NCI-H526 (cell line): ENCODE data around the gene PIK3C3.
A peak's percentile ranks its signal among the peaks of the same experiment; 100 is the strongest.
"Not testable (repeated sequence)": the region's sequence is repeated elsewhere in the genome, so short reads cannot be mapped to it uniquely, and the experiment has no call there.

ENCODE experiments used
- DNase-seq, 2 experiments: peaks; one replicate each; lab custom pipeline; 2025; lab: John Stamatoyannopoulos, UW

The PIK3C3 gene

DNA sequence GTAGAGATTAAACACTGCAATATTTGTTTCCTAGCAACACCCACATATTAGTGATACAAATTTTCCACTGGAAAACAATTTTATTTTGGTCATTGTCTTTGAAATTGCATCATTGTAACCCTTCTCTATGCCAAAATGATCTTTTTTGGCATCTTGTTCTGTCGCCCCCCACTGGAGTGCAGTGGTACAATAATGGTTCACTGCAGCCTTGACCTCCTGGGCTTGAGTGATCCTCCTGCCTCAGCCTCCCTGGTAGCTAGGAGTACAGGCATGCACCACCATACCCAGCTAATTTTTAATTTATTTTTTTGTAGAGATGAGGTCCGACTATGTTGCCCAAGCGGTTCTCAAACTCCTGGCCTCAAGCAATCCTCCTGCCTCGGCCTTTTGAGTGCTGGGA, 117.4 kb downstream of the PIK3C3 start:
- DNase-seq, result no peak

DNA sequence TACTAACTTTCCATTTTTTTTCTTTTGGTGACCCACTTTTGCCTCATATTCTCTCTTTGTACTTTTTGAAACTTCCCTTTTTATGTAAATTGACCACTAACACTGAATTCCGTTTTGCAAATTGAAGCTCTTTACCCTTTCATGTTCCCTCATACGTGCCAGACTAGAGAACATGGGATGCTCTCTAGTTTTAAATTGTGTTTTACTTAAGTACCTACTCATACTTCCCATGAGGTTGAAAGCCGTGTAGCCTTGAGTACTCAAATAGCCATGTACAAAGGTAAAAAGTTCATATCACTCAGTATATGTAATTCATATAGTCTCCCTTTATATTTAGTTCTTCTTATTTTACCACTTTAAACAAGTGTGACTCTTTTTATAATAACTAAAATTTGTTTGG, 119.7 kb downstream of the PIK3C3 start:
- no peak for DNase-seq

DNA sequence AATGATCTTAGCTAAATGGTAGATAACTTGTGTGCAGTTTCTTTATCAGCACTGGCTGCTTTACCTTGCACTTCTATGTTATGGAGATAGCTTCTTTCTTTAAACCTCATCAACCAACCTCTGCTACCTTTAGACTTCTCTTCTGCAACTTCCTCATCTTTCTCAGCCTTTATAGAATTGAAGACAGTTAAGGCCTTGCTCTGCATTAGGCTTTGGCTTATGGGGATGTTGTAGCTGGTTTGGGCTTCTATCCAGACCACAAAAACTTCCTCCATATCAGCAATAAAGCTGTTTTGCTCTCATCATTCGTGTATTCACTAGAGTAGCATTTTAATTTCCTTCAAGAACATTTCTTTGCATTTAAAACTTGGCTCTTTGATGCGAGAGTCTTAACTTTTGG, 123.7 kb downstream of the PIK3C3 start:
- no peak for DNase-seq

DNA sequence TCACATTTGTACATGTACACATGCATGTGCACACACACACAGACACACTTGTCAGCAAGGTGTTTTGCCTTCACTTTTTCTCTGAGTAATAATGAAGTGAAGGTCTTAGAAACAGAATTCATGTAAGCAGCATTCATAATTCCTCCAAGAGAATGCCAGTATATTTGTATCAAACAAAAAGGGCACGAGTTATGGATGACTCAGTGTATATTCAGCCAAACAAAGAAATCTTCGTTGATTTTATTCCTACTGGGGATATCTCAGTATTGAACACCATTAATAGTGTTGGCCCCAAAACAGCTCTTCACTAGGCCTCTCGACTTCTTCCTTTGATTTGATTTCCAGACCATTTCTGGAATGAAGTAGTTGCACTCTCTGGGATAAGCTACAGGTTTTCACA, 125.3 kb downstream of the PIK3C3 start:
- DNase-seq, result no peak

DNA sequence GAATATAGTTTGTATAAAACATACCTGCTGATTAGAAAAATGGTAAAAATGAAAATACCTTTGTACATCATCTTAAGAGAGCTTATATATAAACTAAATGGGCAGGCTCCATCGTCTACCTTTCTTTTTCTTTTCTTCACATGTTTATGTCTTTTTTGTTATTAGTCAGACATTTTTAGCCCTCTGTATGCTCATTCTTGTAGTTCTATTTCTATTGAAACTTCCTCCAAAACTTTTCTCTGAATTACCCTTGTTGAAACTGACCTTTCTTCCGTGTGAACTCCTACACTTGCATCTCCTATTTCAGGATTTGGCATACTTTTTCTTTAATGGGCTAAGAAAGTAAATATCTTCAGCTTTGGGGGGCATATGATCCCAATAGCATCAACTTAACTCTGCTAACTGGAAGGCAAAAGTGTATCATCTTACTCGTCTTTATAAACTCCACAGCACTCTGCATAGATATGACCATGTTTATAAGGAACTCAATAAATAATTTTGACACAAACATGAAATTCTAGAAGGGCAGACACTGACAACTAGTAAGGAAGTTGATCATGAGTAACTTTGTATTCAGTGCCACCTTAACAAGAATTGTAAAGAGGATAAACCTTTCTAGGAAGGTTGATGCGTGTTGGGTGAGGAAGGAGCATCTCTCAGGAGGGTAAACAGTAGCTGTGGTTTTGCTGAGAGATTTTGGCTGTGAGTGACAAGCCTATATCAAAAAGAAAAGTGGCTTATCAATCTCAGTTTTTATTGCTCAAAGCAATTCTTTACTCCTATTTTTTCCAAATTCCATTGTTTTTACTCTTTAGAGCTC, 127.6 kb downstream of the PIK3C3 start:
- DNase-seq, result no peak

DNA sequence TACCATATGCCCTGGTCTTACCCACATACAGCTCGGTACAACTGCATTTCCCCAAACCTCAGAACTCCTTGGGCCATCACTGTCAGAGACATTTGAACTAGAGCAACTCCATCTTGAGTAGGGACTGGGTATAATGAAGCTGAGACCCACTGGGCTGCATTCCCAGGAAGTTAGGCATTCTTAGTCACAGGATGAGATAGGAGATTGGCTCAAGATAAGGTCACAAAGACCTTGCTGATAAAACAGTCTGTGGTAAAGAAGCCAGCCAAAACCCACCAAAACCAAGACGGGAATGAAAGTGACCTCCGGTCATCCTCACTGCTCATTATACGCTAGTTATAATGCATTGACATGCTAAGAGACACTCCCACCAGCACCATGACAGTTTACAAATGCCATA, 131.3 kb downstream of the PIK3C3 start:
- no peak for DNase-seq

DNA sequence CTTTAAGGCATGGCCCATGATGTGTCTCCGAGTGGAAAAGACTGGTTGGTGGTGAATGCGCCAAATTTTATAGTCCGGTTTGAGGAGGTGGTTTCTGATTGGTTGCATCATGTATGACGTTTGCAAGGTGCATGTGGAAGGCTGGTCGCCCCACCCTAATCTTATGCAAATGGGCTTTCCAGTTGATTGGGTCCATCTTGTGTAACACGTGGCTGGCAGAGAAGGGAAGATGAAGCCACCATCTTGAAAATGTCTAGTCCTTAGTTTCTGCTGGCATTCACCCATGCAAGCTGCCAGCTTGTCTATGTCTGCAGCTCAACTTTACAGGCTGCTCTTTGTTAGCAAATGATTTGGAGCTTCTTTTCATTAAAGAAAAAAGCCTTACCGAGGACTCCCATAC, 132.2 kb downstream of the PIK3C3 start:
- no peak for DNase-seq

DNA sequence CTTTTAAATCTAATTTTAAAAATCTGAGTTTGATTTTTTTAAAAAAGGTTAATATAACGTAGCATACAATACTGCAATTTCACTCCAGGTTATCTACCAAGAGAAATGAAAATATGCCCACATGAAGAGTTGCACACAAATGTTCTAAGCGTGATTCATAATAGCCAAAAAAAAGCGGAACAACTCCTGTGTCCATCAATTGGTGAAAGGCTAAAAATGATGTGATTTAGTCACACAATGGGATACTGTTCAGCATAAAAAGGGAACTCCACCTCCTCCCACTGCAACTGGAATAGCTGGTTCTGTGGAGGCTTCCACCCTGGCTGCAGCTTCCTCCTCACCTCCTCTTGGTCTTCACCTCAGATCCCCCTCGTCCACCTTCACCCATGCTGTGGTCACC, 132.8 kb downstream of the PIK3C3 start:
- DNase-seq, result no peak

DNA sequence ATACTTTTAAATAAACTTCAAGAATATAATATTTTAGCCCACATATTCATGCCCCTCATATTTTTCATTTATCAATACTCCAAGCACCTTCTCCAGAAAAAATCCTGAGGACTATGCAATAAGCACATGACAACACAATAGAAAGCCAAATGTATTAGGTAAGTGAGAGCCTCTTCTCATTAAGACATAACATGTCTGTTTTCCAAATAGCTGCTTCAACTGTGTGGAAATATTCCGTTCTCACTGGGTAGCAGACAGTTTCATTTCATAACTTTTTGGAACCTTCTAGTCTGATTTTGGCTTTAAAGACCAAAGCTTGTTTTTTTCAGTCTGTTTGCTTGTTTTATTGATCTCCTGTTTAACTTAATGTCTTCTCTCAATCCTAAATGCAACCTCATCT, 137.8 kb downstream of the PIK3C3 start:
- no peak for DNase-seq

DNA sequence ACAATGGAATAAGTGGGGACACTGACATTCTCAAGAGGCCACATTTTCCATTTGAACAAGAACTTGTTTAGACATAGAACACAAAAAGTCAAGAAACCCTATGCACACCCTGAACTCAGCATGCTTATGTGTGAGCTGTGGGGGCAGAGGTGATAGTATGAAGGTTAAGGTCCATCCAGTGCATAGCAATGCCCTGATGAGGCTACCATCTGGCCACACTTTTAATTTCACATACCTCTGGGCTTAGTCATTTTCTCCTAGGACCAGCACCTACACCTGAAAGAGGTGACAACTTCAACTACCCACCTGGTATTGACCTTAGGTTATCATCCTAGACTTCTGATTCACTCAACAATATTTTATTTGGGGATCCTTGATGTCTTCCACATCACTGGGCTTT, 139.8 kb downstream of the PIK3C3 start:
- no peak for DNase-seq

DNA sequence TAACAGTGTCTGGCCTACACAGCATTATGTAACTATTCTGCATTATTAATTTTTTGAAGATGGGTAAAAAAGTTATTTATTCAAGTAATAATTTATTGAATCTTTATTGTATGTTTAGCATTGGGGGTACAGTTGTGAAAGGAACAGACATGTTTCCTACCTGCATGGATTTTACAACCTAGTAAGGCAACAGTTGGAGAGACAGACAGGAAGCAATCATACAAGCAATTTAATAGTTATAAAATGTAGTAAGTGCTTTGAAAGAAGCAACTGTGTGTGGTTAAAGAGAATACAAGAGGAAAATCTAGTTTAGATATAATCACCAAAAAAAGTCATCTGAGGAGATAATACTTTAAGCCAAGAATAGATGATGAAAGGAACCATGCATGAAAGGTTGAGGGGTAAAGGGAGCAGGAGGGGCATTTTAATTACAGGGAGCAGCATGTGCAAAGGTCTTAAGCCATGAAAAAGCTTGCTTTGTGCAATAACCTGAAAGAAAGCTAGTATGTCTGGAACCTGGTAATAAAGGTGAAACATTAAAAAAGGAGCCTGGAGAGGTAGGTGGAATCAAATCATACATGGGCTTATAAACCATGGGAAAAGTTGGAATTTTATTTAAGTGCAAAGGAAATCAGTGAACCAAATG, 140.8 kb downstream of the PIK3C3 start:
- no peak for DNase-seq

DNA sequence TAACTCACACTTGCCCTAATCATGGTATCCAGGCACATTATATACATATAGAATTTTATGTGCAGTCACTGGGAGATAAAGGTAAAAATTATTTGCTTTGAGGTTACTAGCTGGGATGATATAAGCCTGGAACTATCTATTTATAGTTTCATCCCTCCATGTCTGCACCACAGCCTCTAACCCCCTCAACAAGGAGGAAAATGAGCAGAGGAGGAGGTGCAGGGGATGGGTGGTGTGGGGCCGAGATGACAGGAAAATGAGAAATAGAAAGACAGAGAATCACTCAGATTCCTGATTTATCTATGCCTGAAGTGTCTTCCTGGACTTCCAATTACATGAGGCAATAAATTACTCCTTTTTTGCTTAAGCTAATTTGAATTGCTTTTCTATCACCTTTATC, 145.2 kb downstream of the PIK3C3 start:
- no peak for DNase-seq

DNA sequence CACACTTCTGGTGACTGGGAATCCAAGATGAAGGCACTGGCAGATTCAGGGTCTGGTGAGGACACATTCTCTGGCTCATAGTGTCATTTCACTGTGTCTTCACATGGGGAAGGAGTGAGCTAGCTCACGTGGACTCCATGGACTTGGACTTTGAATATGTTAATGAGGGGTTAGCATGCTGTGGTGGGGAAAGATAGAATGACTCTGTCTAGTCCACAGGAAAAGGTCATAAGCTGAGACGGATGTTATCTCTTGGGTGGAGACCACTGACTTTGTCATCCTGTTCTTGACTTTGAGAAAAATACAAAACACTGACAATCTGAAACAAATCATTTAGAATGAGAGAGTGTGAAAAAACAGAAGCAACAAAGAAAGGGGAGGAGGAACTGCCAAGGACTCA, 145.9 kb downstream of the PIK3C3 start:
- DNase-seq, result peak in 1 of 2 experiments; percentile 37

DNA sequence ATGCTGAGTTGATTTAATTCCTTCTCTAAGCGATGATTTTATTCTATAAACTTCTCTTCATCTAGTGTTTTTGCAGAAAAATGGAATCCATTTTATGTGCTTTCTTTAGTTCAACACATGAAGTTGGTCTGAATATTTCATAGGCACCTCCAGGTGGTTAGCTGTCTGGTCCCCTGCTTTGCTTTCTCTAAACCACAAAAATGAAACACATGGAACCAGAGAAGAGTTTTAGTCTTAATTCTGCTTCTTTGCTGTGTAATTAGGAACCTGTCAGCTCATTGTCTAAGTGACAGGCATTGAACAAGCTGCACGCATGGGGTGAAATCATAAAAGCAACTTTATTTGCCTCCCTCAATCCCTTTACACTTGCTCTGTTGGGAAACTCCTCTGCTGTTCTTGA, 150.4 kb downstream of the PIK3C3 start:
- DNase-seq, result no peak

DNA sequence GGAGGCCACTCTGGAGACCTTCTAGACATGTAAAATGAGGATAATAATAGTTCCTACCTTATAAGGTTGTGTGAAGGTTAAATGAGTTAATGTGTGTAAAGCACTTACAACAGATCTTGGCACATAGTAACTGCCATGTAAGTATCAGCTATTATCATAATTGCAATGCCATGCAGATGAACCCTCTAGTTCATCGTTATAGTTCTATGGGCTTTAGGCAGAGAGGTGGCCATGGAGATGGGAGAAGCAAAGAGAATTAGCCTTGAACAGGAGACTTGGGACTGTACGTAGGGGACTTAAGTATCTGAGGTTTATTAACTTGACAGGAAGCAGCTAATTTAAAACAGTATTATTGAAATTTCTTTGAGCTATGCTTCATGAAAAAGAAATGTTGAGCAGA, 151.8 kb downstream of the PIK3C3 start:
- DNase-seq, result no peak

DNA sequence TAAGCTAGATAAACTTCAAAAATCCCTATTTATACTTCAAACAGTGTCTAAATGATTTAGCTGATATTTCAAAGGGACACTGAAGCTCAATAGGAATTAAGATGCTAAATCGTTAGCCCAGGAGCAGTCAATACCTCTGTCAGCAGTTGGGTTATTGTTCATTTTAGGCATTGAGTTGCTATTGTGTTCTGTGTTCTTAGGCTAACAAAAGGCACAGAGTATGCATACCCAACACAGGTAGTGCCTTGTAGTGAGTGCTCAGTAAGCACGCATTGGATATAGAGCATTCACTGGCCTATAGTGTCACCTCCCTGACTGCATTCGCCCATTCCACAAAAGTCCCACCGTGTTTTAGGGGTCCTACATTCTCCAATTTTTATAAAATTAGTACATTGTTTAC, 152.3 kb downstream of the PIK3C3 start:
- DNase-seq, result no peak

DNA sequence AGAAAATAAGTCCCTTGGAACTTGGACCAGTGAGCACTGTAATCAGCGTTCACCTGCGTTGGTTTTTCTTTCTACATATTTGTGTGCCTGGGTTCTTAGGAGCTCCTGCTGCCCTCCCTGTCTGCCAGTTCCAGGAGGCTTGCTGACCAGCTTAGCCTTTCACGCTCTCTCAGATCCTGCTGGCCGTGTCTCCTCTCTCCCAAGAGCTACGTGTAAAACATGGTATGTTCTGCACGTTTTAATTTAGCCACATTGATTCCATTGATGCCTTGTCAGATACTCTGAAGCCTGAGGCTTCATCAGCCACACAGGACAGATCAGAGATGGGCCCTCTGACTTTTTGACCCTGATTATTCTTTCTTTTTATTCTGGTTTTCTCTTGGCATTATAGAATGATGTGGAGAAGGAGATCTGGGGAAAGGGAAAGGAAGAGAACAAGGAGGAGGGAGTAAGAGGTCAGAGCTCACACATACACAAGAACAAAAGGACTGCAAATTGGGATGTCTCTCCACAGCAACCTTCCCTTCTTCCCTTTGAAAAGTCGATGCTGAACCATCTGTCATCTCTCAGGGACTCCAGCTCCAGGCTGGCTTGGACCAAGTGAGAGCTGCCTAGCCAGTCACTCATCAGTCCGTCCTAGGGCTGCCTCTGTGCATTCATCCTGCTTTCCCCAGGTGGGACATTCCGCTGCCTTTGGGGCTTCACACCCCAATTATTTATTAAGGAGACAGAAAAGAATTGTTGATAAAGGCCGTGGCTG, 152.8 kb downstream of the PIK3C3 start:
- DNase-seq, result no peak

DNA sequence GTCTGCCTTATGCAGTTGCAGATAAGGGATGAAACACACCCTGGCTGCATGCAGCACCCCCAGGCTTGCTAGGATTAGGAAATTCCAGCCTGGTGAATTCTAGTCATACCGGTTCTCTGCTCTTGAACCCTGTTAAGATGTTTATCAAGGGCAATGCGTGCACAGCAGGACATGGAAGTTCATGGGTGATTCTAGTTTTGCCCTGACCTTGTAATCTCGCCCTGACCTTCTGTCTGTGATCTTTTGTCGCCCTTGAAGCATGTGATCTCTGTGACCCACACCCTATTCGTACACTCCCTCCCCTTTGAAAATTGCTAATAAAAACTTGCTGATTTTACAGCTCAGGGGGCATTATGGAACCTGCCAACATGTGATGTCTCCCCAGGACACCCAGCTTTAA, 157.1 kb downstream of the PIK3C3 start:
- DNase-seq, result not testable (repeated sequence)

DNA sequence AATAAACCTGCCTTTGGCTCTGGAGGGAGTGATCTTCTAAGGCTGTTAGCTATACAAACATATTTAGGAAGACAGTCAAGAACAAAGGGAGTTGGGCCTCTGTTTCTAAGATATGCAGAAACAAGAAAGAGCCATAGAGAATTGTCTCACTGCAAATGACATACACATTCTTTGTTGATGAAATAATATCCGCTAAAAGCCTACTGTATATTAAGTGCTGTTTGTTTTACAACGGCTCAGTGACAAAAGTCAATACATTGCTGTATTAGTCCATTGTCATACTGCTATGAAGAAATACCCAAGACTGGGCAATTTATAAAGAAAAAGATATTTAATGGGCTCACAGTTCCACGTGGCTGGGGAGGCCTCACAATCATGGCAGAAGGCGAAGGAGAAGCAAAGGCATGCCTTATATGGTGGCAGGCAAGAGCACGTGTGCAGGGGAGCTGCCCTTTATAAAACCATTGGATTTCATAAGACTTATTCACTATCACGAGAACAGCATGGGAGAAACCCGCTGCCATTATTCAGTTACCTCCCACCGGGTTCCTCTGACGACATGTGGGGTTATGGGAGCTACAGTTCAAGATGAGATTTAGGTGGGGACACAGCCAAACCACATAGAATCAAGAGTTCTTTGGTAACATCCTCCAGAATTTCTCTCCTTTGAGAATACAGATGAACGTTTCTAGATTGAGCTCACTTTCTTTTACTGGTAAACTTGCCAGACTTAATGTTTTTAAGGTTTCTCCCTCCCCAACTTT, 157.8 kb downstream of the PIK3C3 start:
- DNase-seq, result no peak

DNA sequence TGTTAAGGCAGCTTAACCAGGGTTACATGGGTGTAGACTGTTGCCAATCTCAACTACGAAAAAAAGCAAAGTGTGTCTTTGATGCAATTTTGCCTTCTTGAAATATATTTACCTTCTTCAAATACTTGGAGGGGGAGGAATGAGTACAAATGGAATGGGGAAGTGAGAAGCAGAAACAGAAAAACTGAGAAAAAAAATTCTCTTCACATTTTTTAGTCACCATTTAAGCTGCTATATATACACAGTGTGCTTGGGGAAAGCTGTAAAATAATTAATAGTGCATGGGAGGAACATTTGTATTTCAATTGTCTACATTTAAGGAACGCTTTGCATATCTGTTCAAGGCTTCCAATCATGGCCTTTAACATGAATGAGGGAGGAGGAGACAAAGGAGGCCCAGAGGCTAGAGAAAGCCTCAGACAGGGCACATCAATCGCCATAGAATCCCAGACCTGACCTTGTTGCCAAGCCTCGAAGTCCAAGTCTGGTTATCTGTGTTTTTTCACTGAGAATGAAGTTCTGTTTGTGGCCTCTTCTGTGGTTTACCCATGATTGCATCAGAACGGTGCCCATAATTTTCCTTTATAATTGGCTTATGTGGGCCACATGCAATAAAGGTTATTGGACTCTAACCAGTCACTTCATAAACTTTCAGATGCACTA, 158.6 kb downstream of the PIK3C3 start:
- peak in 1 of 2 experiments; percentile 4 for DNase-seq

DNA sequence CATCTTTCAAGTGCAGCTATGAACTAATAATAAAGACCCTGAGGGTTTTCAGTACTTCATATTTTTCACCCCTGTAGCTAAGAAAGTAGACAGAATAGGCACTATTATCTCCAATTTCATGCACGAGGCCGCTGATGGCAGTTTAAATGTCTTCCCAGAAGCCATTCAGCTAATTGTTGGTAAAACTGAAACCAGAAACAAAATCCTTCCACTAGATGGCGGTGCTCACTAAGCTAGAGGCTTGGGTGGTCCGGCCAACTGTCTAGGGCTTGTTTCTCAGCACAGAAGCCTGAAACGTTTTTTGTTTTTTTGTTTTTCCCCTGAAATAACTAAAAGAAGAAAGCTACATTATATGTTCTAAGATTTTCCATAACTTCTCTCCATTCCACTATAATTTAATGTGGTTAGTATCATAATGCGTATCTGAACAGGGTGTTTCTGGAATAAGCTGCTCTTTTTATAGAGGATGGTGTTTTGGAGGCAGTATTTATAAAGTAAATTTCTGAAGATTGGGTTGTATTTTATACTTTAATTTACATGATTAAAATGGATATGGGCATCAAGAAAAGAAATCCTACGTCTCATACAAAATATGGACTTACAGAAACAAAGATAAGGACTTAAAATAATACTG, 159.4 kb downstream of the PIK3C3 start:
- DNase-seq, result peak; percentile 8 to 77
